Panc1 (cell line): ENCODE data around the gene THSD7B.

Source experiments
- POLR2AphosphoS5 ChIP-seq: IDR thresholded peaks from 2 replicates; pipeline ENCODE4 v1.6.1; 2012; ENCODE audit warnings: mild to moderate bottlenecking, low read depth, low read length, moderate library complexity
- TF ChIP-seq, protein P1 (sequence below): fragments of 450-650 bp; IDR thresholded peaks from 2 replicates; pipeline ENCODE4 v1.5.1; 2017; ENCODE audit warnings: mild to moderate bottlenecking

DNA sequence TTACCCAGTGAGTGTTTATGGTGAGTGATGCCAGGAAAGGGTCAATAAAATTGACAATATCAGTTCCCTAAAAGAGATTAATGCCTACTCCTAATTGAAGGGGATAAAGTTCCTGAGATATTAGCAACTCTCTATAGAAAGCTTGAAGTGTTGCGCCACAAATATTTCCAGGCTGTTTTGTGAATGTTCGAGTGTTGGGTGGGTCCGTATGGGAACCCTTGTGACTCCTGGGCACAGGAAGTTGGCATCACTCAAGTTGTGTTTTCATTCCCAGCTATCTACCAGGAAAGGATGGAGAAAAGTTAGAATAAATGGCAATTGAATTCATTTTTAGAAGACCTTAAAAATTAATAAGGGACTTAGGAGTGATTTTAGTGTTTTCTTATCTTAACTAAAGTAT lies 472.7 kb downstream of the THSD7B start:
- TF ChIP-seq, protein P1, sequence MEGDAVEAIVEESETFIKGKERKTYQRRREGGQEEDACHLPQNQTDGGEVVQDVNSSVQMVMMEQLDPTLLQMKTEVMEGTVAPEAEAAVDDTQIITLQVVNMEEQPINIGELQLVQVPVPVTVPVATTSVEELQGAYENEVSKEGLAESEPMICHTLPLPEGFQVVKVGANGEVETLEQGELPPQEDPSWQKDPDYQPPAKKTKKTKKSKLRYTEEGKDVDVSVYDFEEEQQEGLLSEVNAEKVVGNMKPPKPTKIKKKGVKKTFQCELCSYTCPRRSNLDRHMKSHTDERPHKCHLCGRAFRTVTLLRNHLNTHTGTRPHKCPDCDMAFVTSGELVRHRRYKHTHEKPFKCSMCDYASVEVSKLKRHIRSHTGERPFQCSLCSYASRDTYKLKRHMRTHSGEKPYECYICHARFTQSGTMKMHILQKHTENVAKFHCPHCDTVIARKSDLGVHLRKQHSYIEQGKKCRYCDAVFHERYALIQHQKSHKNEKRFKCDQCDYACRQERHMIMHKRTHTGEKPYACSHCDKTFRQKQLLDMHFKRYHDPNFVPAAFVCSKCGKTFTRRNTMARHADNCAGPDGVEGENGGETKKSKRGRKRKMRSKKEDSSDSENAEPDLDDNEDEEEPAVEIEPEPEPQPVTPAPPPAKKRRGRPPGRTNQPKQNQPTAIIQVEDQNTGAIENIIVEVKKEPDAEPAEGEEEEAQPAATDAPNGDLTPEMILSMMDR, result no peak
- no peak for TF ChIP-seq POLR2AphosphoS5
